ENCODE measurements around the gene CHD6. TPM values are rescaled to one million over a fixed set of nuclear protein-coding genes. Genes with fewer than 3 reads are reported as not detected.

The CHD6 gene
- total and polyA plus RNA-seq, 7 donors, result 2.4 to 40.2 (median 29.9) TPM

DNA sequence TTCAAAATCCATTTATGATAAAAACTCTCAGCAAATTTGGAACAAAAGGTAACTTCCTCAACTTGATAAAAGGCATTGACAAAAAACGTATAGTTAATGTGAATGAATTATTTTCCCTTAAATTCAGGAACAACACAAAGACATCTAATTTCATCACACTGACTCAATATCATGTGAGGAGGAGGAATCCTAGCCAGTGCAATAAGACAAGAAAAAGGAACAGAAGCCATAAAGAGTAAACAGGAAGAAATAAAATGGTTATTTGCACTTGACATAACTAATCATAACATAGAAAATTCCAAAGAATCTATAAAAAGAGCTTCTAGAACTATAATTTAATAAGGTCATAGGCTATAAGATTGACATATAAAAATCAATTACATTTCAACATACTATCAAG is 31.4 kb downstream of the CHD6 start:
- H3K9me3 ChIP-seq, result peaks cover 0 to 6% (median 2%) of the 10 kb centered on the region in 4 donors
- no peaks in the 10 kb centered on the region for H3K27me3 ChIP-seq
- H3K4me1 ChIP-seq, result no peaks in the 10 kb centered on the region
- no peak overlapping the region for H3K27ac ChIP-seq
- no peaks in the 10 kb centered on the region for H3K36me3 ChIP-seq
- H3K4me3 ChIP-seq, result no peak overlapping the region
- intact Hi-C loops (cut with DNase I), result no loop called here
- 91% methylated on average over 1 of the region's 1 CpG for WGBS, 2 donors
- TF ChIP-seq POLR2A (IDR thresholded peaks at IDR 0.05), result no peak
- no peak for TF ChIP-seq EP300 (IDR thresholded peaks at IDR 0.05)
- TF ChIP-seq CTCF (IDR thresholded peaks at IDR 0.05), result no peak
- no peak for TF ChIP-seq POLR2AphosphoS5 (IDR thresholded peaks at IDR 0.05)
- no peak for DNase-seq

GRCh38 chr20:41580350-41580749 is 37.8 kb downstream of the CHD6 start:
- Histone ChIP-seq H3K27ac (no peak overlapping the region), H3K4me3 (no peak overlapping the region)

GRCh38 chr20:41577129-41578009 is 40.8 kb downstream of the CHD6 start:
- peaks cover 0 to 78% (median 41%) of the 10 kb centered on the region in 4 donors for H3K4me1 ChIP-seq
- intact Hi-C loops (cut with DNase I), result no loop called here
- WGBS, 2 donors, result 57 to 70% methylated on average over 6 of the region's 6 CpGs

More at GRCh38 chr20:41580350-41580749, 37.8 kb downstream of the CHD6 start:
- Histone ChIP-seq H3K4me1 (peaks cover 0 to 53% (median 24%) of the 10 kb centered on the region in 4 donors), H3K27me3 (no peaks in the 10 kb centered on the region), H3K36me3 (no peaks in the 10 kb centered on the region), H3K9me3 (no peaks in the 10 kb centered on the region)
- intact Hi-C loops (cut with DNase I), result no loop called here
- TF ChIP-seq CTCF (IDR thresholded peaks at IDR 0.05), result no peak
- no peak for TF ChIP-seq EP300 (IDR thresholded peaks at IDR 0.05)
- TF ChIP-seq POLR2AphosphoS5 (IDR thresholded peaks at IDR 0.05), result no peak
- TF ChIP-seq POLR2A (IDR thresholded peaks at IDR 0.05), result no peak
- WGBS, 2 donors, result 86 to 87% methylated on average over 2 of the region's 2 CpGs
- DNase-seq, result no peak

GRCh38 chr20:41575412-41575811 is 42.8 kb downstream of the CHD6 start:
- no peak for TF ChIP-seq POLR2AphosphoS5 (IDR thresholded peaks at IDR 0.05)
- no peak for TF ChIP-seq POLR2A (IDR thresholded peaks at IDR 0.05)
- no peak for TF ChIP-seq EP300 (IDR thresholded peaks at IDR 0.05)
- TF ChIP-seq CTCF (IDR thresholded peaks at IDR 0.05), result no peak
- no peaks in the 10 kb centered on the region for H3K9me3 ChIP-seq
- intact Hi-C loops (cut with DNase I), result no loop called here
- no peaks in the 10 kb centered on the region for H3K27me3 ChIP-seq
- H3K27ac ChIP-seq, result no peak overlapping the region
- H3K4me3 ChIP-seq, result no peak overlapping the region
- no peaks in the 10 kb centered on the region for H3K36me3 ChIP-seq
- H3K4me1 ChIP-seq, result peaks cover 0 to 91% (median 57%) of the 10 kb centered on the region in 4 donors
- no peak for DNase-seq
- WGBS, 2 donors, result 95 to 96% methylated on average over 3 of the region's 3 CpGs

More at GRCh38 chr20:41577129-41578009, 40.8 kb downstream of the CHD6 start:
- TF ChIP-seq CTCF (IDR thresholded peaks at IDR 0.05) (no peak), EP300 (IDR thresholded peaks at IDR 0.05) (no peak), POLR2AphosphoS5 (IDR thresholded peaks at IDR 0.05) (no peak), POLR2A (IDR thresholded peaks at IDR 0.05) (no peak)
- Histone ChIP-seq H3K4me3 (no peak overlapping the region), H3K27ac (no peak overlapping the region), H3K27me3 (no peaks in the 10 kb centered on the region), H3K36me3 (no peaks in the 10 kb centered on the region), H3K9me3 (no peaks in the 10 kb centered on the region)
- DNase-seq, result no peak

All from sigmoid colon (tissue), 7 donors.